Heart left ventricle (tissue), 16 donors: Measurements from ENCODE around the gene THPO. TPM values are rescaled to one million over a fixed set of nuclear protein-coding genes. Genes with fewer than 3 reads are reported as not detected.
A peak's percentile ranks its signal among the peaks of the same experiment; 100 is the strongest.

Experiments
- ATAC-seq, 4 donors: fragments of 200-7000 bp; cut with Tn5 transposase; one replicate each; pipeline ENCODE4 v1.9.1; 2020 to 2022; ENCODE audit warnings: moderate library complexity in 4 of 4, mild to moderate bottlenecking in 3 of 4, moderate number of reproducible peaks in 1 of 4
- DNase-seq, 5 donors: peaks; one replicate each; pipeline ENCODE4 v3.0.0-alpha.2; 2020
- H3K27ac ChIP-seq, 12 donors: fragments of 200-600 bp; sonication (generic) in 4 of 12; one replicate each; pipeline versions ENCODE4 v1.5.0 to v1.8.0; 2016 to 2022; ENCODE audit warnings: mild to moderate bottlenecking in 2 of 12
- H3K27me3 ChIP-seq, 9 donors: fragments of 200-600 bp; sonication (generic) in 2 of 9; one replicate each; pipeline versions ENCODE4 v1.5.1 to v1.8.0; 2016 to 2022; ENCODE audit warnings: mild to moderate bottlenecking in 3 of 9
- H3K36me3 ChIP-seq, 9 donors: fragments of 200-600 bp; sonication (generic) in 2 of 9; one replicate each; pipeline versions ENCODE4 v1.5.0 to v1.8.0; 2018 to 2022; ENCODE audit warnings: mild to moderate bottlenecking in 2 of 9
- H3K4me1 ChIP-seq, 12 donors: fragments of 200-600 bp; sonication (generic) in 4 of 12; one replicate each; pipeline versions ENCODE4 v1.5.0 to v1.8.0; 2016 to 2022; ENCODE audit warnings: mild to moderate bottlenecking in 3 of 12
- H3K4me3 ChIP-seq, 12 donors: fragments of 200-600 bp; sonication (generic) in 4 of 12; one replicate each; pipeline versions ENCODE4 v1.5.0 to v1.8.0; 2017 to 2022; ENCODE audit warnings: mild to moderate bottlenecking in 9 of 12, moderate library complexity in 4 of 12
- H3K9me3 ChIP-seq, 12 donors: fragments of 200-600 bp; sonication (generic) in 4 of 12; one replicate each; pipeline versions ENCODE4 v1.5.0 to v1.8.0; 2016 to 2022; ENCODE audit warnings: mild to moderate bottlenecking in 1 of 12
- CTCF ChIP-seq, 12 donors: fragments of 200-600 bp; sonication (generic) in 4 of 12; IDR thresholded peaks; one replicate each; pipeline versions ENCODE4 v1.5.0 to v1.8.0; 2018 to 2022; ENCODE audit warnings: antibody characterized with exemption in 12 of 12, mild to moderate bottlenecking in 5 of 12
- POLR2A ChIP-seq, 2 donors: fragments of 450-650 bp; IDR thresholded peaks; one replicate each; pipeline ENCODE4 v1.6.1; 2017; ENCODE audit warnings: antibody characterized with exemption in 2 of 2, mild to moderate bottlenecking in 2 of 2, moderate library complexity in 2 of 2
- WGBS, 4 donors: extraction: QIAGEN DNeasy Blood & Tissue Kit in 2 of 4; methylation state at CpG; one replicate each; pipeline versions ENCODE4 v1.1.5 to v1.1.7; 2013 to 2018; 5-methylcytosine and 5-hydroxymethylcytosine counted together
- intact Hi-C, 10 donors: fragments of 100-400 bp; cut with DNase I; formaldehyde crosslinking; loops; one replicate each; pipeline versions ENCODE4 v1.11.1 to v1.14.2; 2022
- long read RNA-seq, 3 donors: library from polyadenylated mRNA; unstranded; transcript quantifications; one replicate each; pipeline ENCODE4 v2.0.0, GENCODE V29; 2020 to 2021
- polyA plus RNA-seq, 2 donors: library from polyadenylated mRNA; stranded (reverse); fragments of 200-250 nt; gene quantifications; one replicate each; pipeline ENCODE4 v1.2.3, GENCODE V29; 2013
- total RNA-seq, 9 donors: library from RNA; depleted of rRNA in 2 of 9; stranded (reverse); fragments of >200 nt in 2 of 9; fragmentation: NEBNext Ultra II Directional in 3 of 9; extraction: Animal tissue kit (Norgen Biotek cat#: 25700) in 3 of 9; gene quantifications; one replicate each; pipeline versions ENCODE4 v1.1.0 to v1.2.4, GENCODE V29; 2016 to 2023
- donor health status: ischemic (EF 13 %, LVEDD 7.1; RV severe dilation, severe dysfunction).
- donor health status: healthy with polysubstance abuse.
- donor health status: DM: no; HTN: yes; CAD: no.
- donor health status: DM: no; HTN: no; CAD: no.
- donor health status: ischemic (EF 25% LVEDD 6.9; RV normal size, moderate dysfunction).
- donor health status: ischemic (EF 25% LVEDD 5.7; RV mildly dilated, moderate dysfunction).
- donor health status: healthy.
- donor health status: DM: yes; HTN: yes; CAD: no.
- donor health status: ischemic (EF 35%, LVEDD 5.7; RV mildly dilated, moderate dysfunction).
- donor health status: nonischemic (EF 11% LVEDD 7.7; RV severe dilation, severe dysfunction).
- donor health status: DM: yes; HTN: yes; CAD: no.
- donor health status: PGD.
- donor health status: ischemic (EF 29% LVEDD 5.4; RV normal size, mild dysfunction).
- donor health status: nonischemic (EF 23%, LVEDD 6.1; RV moderate dilation, normal function).

Gene THPO
- total RNA-seq (under 1 TPM in 4 of 9 donors, not detected in 5; 0.12 to 0.68 (median 0.29) TPM), polyA plus RNA-seq (under 1 TPM; 0.19 to 0.36 TPM)
- long read RNA-seq, donor 1: 0 reads
- long read RNA-seq, donor 2: 0 reads
- long read RNA-seq, donor 3: 0 reads

GRCh38 chr3:184377882-184378445 lies at the start of gene THPO:
TSS of gene THPO (minus strand) at chr3:184378207. CDS start at chr3:184376259, 1,948 bp downstream.
- H3K36me3 ChIP-seq: peaks cover 0 to 5% (median 0%) of the 10 kb centered on the region in 9 donors
- TF ChIP-seq CTCF (IDR thresholded peaks at IDR 0.05) (no peak), POLR2A (IDR thresholded peaks at IDR 0.05) (no peak)
- H3K9me3 ChIP-seq: no peaks in the 10 kb centered on the region
- peak in 2 of 5 donors; percentile 31 to 56 for DNase-seq
- 64 to 68% (median 66%) methylated on average over 7 of the region's 7 CpGs for WGBS, 4 donors
- H3K27ac ChIP-seq: peak within 1 kb of the TSS in 11 of 12 donors; percentile 57 to 86 (median 73)
- peak in 1 of 4 donors; percentile 10 for ATAC-seq
- peaks cover 0 to 60% (median 31%) of the 10 kb centered on the region in 9 donors for H3K27me3 ChIP-seq
- intact Hi-C loops: loop anchor here in 4 of 10 donors (5.0 to 10.0 kb wide), 3 partner anchors 137 to 397 kb away; no protein-coding TSS in a partner anchor
- peaks cover 0 to 42% (median 28%) of the 10 kb centered on the region in 12 donors for H3K4me1 ChIP-seq
- peak within 1 kb of the TSS in 2 of 12 donors; percentile 52 to 58 for H3K4me3 ChIP-seq

DNA sequence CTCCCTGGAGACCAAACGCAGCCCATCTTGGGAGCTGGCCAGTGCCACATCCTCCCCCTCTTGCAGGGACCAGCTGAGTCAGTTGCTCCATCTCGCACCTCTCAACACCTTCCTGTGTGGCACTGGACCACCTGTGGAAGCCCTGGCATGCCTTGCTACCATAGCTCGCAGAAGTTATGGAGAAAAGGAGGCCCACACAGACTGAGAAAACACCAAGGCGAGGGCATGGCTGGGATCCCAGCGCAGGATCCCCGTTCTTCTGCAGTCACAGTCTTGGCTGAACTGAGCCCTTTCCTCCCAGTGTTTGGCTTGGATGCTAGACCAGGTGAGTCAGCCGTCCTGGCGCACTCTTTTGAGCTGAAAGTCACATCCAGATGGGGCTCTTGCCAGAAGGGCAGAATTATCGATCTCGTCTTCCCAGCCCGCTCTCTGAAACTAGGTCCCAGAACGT lies 48.7 kb upstream of the THPO start:
- Histone ChIP-seq H3K27ac (no peak overlapping the region), H3K4me1 (no peaks in the 10 kb centered on the region), H3K36me3 (no peaks in the 10 kb centered on the region), H3K27me3 (no peaks in the 10 kb centered on the region), H3K9me3 (peaks cover 0 to 10% (median 0%) of the 10 kb centered on the region in 12 donors), H3K4me3 (no peak overlapping the region)
- ATAC-seq (no peak), DNase-seq (no peak)
- intact Hi-C loops: no loop called here
- 85 to 89% (median 86%) methylated on average over 12 of the region's 12 CpGs for WGBS, 4 donors
- TF ChIP-seq CTCF (IDR thresholded peaks at IDR 0.05) (no peak), POLR2A (IDR thresholded peaks at IDR 0.05) (no peak)

DNA sequence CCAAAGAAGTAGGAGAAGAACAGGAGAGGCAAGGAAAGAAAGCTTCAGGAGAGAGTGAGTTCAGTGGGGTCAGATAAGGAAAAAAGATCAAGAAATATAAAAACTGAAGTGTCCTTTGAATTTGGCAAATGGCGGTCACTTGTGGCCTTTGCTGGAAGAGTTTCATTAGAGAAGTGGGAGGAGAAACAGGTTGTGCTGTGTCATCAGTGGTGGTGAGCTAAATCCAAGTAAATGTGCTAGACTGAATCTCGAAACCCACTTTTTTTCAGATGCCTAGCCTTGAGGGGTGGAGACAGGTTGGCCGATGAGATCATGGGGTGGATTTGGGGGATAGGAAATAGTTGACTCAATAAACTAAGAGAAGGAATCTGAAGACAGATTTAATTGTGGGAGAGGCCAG lies 45.6 kb upstream of the THPO start:
- WGBS, 4 donors: 70 to 91% (median 84%) methylated on average over 3 of the region's 3 CpGs
- H3K36me3 ChIP-seq: no peaks in the 10 kb centered on the region
- no peak overlapping the region for H3K4me3 ChIP-seq
- ATAC-seq (no peak), DNase-seq (no peak)
- intact Hi-C loops: no loop called here
- H3K27ac ChIP-seq: no peak overlapping the region
- no peaks in the 10 kb centered on the region for H3K4me1 ChIP-seq
- TF ChIP-seq POLR2A (IDR thresholded peaks at IDR 0.05) (no peak), CTCF (IDR thresholded peaks at IDR 0.05) (no peak)
- H3K27me3 ChIP-seq: no peaks in the 10 kb centered on the region
- H3K9me3 ChIP-seq: peaks cover 0 to 10% (median 0%) of the 10 kb centered on the region in 12 donors

- Histone ChIP-seq H3K9me3 (peaks cover 0 to 10% (median 0%) of the 10 kb centered on the region in 12 donors), H3K27ac (no peak overlapping the region), H3K4me1 (peaks cover 0 to 4% (median 0%) of the 10 kb centered on the region in 12 donors), H3K27me3 (no peaks in the 10 kb centered on the region), H3K36me3 (no peaks in the 10 kb centered on the region), H3K4me3 (no peak overlapping the region)
- intact Hi-C loops: loop anchor here in 8 of 10 donors (2.0 to 10.0 kb wide), 6 partner anchors 48 to 126 kb away; no protein-coding TSS in a partner anchor
- DNase-seq: no peak
- TF ChIP-seq POLR2A (IDR thresholded peaks at IDR 0.05) (no peak), CTCF (IDR thresholded peaks at IDR 0.05) (no peak)
- no peak for ATAC-seq
- 65 to 74% (median 69%) methylated on average over 5 of the region's 5 CpGs for WGBS, 4 donors
Measured at GRCh38 chr3:184419171-184419570, 41.2 kb upstream of the THPO start.
